NOMO-1 (cell line): ENCODE data around the gene ITPK1.

Experiments used
- DNase-seq, 2 experiments: peaks; one replicate each; lab custom pipeline; 2025; ENCODE audit not compliant: unreplicated experiment in 2 of 2; lab: John Stamatoyannopoulos, UW

The ITPK1 gene

DNA sequence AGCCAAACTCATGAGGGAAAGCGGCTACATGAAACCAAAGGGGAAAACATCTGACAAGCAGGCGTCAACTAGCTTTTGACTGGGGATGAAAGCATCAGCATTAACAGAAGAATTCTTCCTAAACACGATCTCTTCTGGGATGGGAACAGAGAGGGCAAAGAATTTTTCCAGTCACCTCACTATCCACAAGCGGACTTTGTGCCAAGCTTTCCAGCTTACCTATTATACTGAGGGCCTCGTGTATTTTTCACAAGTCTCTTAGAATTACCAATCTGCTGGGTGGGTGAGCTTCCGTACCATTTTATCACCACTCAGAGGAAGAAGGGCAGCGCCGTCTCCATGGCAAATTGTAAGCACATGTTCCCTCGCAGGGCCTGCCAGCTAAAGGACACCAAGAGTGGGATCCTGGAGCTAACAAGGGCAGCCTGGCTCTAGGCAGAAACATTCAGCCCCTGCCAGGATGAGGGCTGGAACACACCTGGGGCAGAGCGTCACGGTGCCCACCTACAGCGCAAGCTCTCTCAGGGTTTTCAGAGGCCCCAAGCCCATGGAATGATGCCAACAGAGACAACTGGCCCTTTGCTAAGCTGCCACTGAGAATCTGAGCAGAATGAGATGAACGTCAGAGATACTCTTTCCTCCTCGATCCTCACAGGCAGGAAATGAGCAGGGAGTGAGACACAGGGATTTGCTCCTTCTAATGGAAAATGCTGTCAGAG is 118.2 kb downstream of the ITPK1 start:
- DNase-seq = no peak

DNA sequence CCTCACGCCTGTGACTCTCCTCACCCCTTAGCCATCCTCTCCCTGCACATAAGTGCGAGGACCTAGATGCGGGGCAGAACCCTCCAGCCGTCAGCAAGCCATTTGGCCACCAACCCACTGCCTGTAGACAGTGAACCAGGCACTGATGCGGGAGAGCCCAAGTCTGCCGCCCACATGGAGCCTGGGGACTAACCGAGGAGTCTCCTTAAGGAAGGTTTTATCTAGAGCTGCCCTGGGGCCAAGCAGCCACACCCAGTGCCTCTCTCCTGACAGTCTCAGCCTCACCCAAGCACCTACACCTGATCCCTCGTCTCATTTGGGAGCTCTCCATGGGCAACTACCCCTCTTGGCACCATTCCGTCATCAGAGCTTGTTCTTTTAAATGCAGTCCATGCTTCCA is 120.1 kb downstream of the ITPK1 start:
- no peak for DNase-seq

DNA sequence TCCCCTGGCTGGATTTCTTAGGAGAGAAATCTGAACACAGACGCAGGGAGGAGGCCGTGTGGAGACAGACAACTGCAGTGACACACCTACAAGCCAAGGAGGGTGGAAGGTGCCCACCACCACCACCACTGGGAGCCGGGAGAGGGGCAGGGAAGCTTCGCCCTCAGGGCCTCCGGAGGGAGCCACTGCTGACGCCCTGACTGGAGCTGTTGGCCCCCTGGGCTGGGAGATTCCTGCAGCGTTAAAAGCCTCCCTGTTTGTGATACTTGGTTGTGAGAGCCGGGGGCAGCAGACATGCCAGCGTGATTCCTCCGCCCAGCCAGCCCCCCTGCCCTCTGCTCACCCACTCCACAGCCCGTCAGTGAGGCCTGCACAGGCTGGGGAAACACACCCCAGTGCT is 120.8 kb downstream of the ITPK1 start:
- no peak for DNase-seq

DNA sequence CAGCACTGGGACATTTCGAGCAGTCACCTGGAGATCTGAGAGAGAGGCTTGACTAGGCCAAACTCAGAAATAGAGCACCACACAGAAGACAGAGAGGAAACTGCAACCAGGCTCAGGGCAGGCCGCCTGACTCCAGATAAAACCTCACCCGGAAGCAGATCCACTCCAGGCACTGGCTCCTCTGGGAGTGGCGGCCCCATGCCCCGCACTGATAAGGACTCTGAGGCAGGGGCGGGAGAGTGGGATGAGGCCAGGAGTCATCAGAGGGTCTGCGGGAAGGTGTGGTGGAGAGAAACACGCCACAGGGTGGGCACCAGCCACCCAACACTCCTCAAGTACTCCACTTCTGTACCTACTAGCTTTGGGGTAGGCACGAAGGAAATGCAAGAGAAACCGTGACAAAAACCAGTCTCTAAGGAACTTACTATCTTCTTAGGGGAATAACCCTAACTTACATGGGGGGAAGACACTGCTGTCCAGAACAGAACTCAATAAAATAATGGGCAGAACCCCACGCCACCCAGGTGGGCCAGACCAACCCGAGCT is 121.5 kb downstream of the ITPK1 start:
- no peak for DNase-seq

DNA sequence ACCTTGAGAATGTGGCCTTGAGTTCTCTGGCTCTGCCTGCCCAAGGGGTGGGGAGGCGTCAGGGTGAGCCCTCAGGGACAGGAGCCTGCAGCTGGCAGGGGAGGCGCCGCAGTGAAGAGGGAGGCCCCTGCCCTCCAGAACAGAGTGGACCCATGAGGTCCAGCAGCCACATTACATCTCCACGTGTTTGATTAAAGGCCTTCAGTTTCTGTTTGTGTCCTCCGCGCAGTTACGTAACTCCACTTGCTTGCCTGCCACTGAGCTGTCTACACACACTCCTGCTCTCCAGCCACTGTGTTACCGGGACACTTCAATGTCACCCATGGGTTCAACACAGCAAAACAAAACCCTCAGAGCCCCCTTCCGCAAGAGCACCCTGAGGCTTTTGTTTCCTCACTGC is 122.4 kb downstream of the ITPK1 start:
- no peak for DNase-seq

DNA sequence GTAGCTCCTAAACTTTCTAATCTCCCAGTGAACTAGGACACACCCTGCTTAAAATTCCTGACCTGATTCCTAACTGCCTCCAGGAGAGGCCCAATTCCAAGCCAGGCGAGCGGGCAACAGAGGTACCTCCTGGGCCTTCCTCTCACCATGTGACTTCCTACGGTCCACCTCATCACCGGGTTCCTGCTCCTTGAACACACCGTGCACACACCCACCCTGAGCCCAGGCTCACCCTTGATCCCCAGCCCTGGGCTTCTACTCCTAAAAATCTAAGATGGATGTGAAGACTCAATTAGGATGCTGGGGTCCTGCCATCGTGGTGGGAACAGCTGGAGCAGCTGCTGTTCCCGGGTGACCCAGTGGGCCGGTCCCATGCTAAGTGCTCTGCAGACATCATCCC is 124.2 kb downstream of the ITPK1 start:
- no peak for DNase-seq

DNA sequence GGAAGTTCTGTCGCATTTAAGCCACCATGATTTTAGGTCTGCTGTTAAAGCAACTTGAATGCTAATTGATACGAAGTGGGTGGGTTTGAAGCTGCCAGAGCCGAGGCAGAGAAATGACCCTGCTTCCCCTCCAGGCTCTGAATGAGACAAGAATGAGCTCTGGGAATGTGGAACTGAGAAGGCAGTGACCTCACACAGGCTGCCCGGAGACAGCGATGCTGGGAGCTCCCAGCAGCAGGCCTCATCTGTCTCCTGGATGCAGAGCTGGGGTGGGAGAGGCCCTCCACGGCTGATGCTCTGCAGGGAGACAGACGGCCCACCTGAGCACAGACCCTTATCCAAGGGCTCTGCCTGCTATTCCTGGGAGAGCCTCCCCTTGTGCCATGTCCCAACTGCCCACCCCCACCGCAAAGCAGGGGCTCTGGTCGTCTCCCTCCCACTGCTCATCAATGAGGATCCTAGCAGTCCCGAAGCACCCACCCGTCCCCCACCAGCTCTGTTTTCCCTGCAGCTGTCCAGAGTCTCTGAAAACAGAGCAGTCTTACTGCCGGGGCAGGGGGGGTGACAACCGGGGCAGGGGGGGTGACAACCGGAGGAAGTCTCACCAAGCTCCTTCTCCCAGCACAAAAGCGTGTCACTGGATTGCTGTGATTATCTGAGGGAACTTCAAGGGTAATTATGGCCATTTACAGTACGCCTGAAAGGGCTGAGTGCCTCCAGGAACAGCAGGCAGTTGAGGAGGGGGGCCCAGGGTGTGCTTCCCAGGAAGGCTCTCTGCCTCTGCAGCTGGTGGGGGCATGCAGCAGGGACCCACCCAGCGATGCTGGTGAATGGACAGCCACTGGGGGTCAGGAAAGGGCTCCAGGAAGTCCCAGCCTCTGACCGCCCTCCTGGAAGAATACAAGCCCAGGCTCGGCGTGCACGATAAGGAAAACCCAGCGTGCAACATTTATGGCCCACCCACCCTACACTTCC is 125.0 kb downstream of the ITPK1 start:
- no peak for DNase-seq

DNA sequence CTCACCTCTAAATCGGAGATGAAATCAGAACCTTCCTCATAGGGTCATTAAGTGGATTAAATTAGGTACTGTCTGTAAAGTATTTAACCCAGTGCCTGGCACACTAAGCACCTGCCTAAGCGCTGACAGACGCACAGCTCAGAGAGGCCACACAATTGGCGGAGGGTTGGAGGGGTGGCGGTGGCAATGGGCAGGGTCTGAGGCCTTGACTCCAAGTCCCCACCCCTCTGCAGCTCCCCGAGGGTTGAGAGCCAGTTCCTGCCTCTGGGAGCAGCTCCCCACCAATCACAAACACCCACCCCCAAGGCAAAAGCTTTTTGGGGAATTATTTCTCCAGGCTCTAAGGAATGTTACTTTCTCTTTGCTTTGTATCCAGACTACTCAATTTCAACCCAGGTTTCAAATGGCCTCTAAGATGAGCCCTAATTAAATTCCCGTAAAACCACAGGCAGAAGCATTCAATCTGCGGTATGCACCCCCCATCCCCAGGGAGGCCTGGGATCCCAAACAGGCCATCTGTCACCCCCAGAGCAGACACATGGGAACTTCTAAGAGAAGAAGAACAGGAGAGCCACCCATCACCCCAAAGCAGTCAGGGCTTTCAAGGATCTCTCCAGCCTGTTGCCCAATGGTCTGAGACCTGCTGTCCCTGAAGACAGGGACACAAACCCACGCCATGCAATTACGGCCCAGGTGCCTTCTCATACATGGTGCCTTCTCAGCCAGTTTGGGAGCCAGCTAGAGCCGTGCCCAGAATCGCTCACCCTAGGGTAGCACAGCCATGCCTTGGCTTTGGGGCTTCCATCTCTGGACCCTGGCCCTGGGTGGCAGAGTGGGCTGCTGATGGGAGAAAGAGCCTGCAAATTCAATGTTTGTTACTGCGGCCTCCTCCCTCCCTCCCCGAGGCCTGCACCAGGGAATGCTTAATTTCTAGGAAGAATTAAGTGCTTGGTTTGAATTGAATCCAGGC is 126.7 kb downstream of the ITPK1 start:
- DNase-seq = no peak

DNA sequence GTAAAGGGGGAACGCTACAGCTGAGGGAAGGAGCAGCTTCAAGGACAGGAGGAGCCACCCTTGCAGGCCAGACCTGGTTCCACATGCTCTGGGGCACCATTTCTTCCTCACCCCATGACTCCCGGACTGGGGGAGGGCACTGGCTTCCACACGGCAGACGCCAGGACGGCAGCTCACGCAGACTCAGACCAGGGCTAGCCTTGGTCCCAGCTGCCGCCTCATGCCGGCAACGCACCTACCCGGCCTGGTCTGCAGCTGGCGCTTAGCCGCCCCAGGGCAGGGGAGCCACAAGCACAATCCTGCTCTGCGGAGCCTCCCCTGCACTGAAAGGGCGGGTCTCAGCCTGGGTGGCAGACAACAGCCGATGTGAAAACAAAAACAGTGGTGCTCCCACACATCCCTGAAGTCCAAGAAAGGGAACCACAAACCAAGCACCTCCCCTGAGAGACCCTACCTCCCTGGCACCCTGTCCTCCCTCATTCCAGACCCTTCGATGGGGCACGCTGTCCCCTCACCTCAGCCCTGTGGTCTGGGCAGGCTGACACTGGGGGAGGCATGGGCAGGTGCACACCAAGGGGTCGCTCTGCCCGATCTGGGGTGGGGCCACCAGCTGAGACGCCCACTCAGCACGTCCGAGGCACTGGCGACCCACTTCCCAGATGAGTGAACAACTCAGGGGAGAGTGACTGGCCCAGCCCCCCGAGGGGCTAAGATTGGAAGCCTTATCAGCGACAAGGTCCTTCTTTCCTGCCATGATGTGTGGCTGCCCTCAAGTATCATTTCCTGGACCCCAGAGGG is 127.8 kb downstream of the ITPK1 start:
- DNase-seq = no peak

DNA sequence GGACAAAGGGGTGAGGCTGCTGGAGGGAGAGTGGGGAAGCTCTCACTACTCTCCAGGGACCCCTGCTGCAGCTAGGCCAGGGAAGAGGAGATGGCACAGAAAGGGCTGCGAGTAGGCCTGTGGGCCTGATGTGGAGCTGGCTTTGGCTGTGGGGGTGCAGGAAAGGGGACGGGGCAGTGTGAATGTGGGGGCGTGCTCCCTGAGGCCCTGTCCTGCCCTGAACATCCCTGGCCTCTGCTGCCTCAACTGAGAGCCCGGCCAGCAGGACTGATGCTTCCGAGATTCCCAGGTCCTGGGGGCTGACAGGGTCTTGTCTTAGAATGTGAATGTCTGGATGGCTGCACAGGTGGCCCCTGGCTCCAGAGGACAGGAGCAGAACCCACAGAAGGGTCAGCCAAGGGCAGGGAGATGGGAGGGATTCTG is 128.6 kb downstream of the ITPK1 start:
- no peak for DNase-seq

DNA sequence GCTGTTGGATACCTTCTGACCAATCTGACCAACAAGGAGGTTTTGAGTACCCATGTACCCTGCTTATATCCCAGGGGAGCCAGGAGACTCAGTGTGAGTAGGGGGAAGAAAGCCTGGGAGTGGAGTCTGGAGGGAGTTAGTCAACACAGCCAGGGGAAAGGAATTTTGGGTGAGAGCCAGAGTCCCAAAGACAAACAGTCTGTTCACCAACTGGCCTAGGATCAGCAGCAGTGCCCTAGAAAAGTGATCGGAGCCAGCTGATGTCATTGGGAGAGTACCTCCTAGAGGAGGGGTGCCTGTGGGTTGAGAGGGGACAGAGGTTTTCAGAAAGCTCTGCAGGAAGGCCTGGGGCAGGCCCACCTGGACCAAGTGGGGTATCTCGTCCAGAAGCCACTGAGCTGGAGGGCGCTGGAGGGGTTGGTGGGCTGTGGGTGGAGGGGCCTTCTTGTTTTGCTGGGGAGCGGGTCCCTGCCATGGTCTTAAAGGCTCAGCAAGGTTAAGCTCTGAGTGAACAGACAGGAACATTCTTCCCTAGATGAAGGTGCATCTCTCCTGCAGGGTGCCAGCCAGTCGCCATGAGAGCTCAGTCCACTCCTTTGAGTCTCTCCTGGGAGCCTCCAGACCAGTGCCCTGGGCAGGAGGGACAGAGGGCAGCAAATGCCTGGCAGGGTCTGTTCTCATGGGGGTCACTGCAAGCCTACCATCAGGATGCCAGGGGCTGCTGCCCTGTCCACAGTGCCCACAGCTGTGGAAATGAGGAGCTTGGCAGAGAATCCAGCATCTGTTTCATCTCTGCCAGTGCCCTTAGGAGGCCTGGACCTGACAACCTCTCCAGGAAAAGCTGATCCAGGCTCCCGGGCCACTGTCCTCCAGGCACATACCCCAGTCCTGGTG is 129.2 kb downstream of the ITPK1 start:
- no peak for DNase-seq

DNA sequence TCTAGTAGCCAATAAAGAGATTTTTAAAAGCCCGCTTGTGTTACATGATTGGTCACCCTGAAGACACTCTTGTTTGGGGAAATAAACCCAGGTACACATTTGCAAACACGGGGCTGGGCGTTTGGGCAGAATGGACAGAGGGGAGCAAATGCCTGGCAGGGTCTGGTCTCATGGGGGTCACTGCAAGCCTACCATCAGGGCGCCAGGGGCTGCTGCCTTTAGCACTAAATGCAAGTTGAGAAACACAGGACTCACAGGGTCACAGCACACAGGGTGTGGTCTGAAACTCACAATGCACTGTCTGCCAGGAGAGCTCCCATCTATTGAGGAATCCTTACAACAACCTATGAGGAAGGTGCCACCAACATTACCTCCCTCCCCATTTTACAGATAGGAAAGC is 130.2 kb downstream of the ITPK1 start:
- no peak for DNase-seq

DNA sequence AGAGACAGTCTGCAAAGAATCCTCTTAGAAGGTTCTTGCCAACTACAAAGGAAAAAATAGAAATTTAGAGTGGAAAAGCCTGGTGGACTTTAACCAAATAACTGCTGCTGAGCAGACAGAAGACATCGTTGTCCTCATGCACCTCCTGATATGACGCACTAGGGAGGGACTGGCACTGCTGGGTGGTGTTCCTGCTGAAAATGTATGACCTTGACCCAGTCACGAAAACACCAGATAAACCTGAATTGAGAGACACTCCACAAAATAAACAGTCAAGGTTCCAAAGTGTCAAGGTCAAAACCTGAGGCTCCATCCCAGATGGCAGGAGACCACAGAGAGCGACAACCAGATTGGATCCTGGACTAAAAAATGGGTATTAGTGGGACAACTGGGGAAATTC is 130.8 kb downstream of the ITPK1 start:
- no peak for DNase-seq

DNA sequence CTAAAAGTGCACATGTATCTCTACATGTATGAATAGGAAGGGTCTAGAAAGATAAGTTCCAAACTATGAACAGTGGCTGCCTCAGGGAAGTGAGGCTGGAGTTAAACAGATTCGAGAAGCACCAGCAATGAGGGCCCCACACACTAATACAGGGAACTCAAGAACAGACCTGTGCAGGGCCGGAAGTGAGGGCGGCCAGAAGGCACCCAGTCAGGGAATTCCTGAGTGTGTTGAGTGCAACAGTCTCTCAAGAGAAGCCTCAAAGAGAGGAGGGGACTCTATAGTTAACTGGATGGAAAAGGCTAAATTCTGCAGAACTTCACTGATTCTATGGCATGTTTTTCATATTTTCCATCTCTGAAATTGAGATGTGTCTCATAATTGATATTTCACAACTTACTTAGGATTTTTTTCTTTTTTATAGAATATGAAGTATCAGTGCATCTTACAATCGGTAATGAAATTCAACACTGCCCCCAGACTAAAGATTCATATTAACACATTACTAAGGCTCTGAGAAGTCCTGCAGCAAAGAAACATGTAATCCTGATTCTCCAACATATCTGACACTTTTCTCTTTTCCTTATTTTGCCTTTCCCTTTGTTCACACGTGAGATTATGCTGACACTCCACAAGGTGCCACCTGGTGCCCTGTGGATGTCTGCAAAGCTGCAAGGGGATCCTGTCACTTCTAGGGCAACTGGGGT is 131.5 kb downstream of the ITPK1 start:
- DNase-seq = no peak

DNA sequence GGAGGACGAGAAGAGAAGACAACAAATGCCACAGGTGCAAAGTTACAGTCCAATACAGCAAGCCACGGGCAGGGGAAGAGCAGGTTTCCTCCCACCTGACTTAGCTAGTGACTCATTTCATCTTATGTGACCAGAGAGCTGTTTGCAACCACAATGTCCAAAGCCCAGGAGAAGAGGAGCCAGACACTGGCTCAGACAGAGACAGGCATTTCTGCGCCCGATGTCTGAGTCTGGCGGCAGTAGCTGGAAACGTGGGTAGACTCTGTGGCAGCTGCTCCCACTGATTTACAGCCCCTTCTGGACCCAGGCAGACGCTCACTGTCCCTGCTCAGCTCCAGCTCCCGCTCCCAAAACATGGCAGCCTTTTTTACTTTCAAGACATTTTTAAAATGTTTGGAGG is 132.8 kb downstream of the ITPK1 start:
- no peak for DNase-seq

DNA sequence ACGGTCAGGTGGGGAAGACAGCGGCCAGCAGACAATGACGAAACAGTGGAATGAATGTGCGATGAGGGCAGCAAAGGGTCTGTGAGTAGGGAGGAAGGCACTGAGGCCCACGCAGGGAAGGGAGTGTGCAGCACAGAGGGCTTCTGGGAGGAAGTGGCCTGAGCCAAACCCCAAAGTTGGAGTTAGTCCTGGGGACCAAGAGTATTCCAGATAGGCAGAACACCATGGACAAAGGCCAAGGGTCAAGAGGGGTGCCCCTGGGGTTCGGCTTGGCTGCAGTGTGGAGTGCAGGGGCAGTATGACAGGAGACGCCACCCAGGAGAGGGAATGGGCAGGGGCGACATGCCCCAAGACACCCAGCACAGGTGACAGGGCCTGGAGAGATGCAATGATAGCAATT is 134.0 kb downstream of the ITPK1 start:
- DNase-seq = no peak

DNA sequence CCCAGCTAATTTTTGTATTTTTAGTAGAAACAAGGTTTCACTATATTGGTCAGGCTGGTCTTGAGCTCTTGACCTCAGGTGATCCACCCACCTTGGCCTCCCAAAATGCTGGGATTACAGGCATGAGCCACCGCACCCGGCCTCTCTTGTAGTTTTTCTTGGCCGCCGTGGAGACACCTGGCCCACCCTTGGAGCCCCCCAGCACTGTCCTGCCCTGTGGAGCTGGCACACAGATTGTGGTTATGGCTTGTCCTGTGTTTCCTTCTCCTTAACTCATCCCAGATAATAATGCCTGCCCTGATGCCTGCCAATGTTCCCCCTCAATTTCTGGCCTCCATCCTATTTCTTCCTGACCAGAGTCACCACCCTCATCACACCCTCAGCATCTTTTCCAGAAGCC is 134.9 kb downstream of the ITPK1 start:
- no peak for DNase-seq
